HG03442 (cell line): ENCODE data around the gene CARMIL1.

Experiments
- ATAC-seq: cut with Tn5 transposase; IDR thresholded peaks from one replicate; pipeline ENCODE4 v1.9.1; 2021; ENCODE audit warnings: mild to moderate bottlenecking, moderate library complexity; ENCODE audit not compliant: unreplicated experiment

CARMIL1 gene

GRCh38 chr6:25332655-25333071, 53.5 kb downstream of the CARMIL1 start:
- ATAC-seq = no peak

GRCh38 chr6:25333471-25333870, 54.3 kb downstream of the CARMIL1 start:
- ATAC-seq = no peak

GRCh38 chr6:25334793-25335192, 55.6 kb downstream of the CARMIL1 start:
- ATAC-seq = peak; percentile 42

- ATAC-seq = no peak
Observed at GRCh38 chr6:25336996-25337395, 57.8 kb downstream of the CARMIL1 start.

GRCh38 chr6:25337431-25337830, 58.3 kb downstream of the CARMIL1 start:
- no peak for ATAC-seq

GRCh38 chr6:25340431-25341202, 61.4 kb downstream of the CARMIL1 start:
- ATAC-seq = no peak

- peak; percentile 52 for ATAC-seq
Observed at GRCh38 chr6:25341203-25341552, 62.0 kb downstream of the CARMIL1 start.

- ATAC-seq = no peak
Observed at GRCh38 chr6:25341923-25342619, 62.9 kb downstream of the CARMIL1 start.

GRCh38 chr6:25342802-25343201, 63.6 kb downstream of the CARMIL1 start:
- no peak for ATAC-seq

- ATAC-seq = no peak
Observed at GRCh38 chr6:25343984-25344383, 64.8 kb downstream of the CARMIL1 start.

GRCh38 chr6:25344827-25345226, 65.7 kb downstream of the CARMIL1 start:
- no peak for ATAC-seq

- no peak for ATAC-seq
Observed at GRCh38 chr6:25346064-25346463, 66.9 kb downstream of the CARMIL1 start.

GRCh38 chr6:25350573-25350972, 71.4 kb downstream of the CARMIL1 start:
- ATAC-seq = no peak

- ATAC-seq = no peak
Observed at GRCh38 chr6:25351485-25351884, 72.3 kb downstream of the CARMIL1 start.

- no peak for ATAC-seq
Observed at GRCh38 chr6:25352285-25352684, 73.1 kb downstream of the CARMIL1 start.

- ATAC-seq = no peak
Observed at GRCh38 chr6:25354078-25354932, 75.1 kb downstream of the CARMIL1 start.

GRCh38 chr6:25359191-25359861, 80.2 kb downstream of the CARMIL1 start:
- ATAC-seq = no peak

GRCh38 chr6:25359891-25360290, 80.7 kb downstream of the CARMIL1 start:
- no peak for ATAC-seq

- no peak for ATAC-seq
Observed at GRCh38 chr6:25360621-25361020, 81.4 kb downstream of the CARMIL1 start.

- ATAC-seq = no peak
Observed at GRCh38 chr6:25363427-25363826, 84.3 kb downstream of the CARMIL1 start.

- ATAC-seq = no peak
Observed at GRCh38 chr6:25365154-25365553, 86.0 kb downstream of the CARMIL1 start.
